MG63 (cell line): Measurements from ENCODE around the gene SLC41A2. TPM values are rescaled to one million over a fixed set of nuclear protein-coding genes. Genes with fewer than 3 reads are reported as not detected.
"Not testable (repeated sequence)": the region's sequence is repeated elsewhere in the genome, so short reads cannot be mapped to it uniquely, and the experiment has no call there.

ENCODE experiments used
- DNase-seq: peaks from one replicate; pipeline ENCODE4 v3.0.0-alpha.2; 2020
- H3K27me3 ChIP-seq: fragments of 250-450 bp; sonication (Bioruptor Pico); 2 replicates; pipeline ENCODE4 v1.5.1; 2020; ENCODE audit warnings: mild to moderate bottlenecking, moderate library complexity
- H3K36me3 ChIP-seq: fragments of 250-450 bp; sonication (Bioruptor Pico); 2 replicates; pipeline ENCODE4 v1.5.1; 2020; ENCODE audit warnings: mild to moderate bottlenecking, moderate library complexity
- H3K4me3 ChIP-seq: fragments of 250-450 bp; sonication (Bioruptor Pico); 2 replicates; pipeline ENCODE4 v1.5.1; 2020; ENCODE audit warnings: mild to moderate bottlenecking, moderate library complexity
- H3K9me3 ChIP-seq: fragments of 250-450 bp; sonication (Bioruptor Pico); 2 replicates; pipeline ENCODE4 v1.5.1; 2020; ENCODE audit warnings: mild to moderate bottlenecking, moderate library complexity
- total RNA-seq: library from RNA; depleted of rRNA; stranded (reverse); fragments of >200 nt; shearing (Covaris generic); gene quantifications from 2 replicates; pipeline ENCODE4 v1.2.3, GENCODE V29; 2014; ENCODE audit warnings: low replicate concordance

Gene SLC41A2
- total RNA-seq, 1 experiment from 2014 or later = 4.2 TPM

- not testable (repeated sequence) for H3K4me3 ChIP-seq, H3K36me3 ChIP-seq, H3K27me3 ChIP-seq, H3K9me3 ChIP-seq, DNase-seq
Measured at GRCh38 chr12:104943401-104943800, 14.7 kb downstream of the SLC41A2 start.

- DNase-seq = no peak
- Histone ChIP-seq H3K36me3 (no peaks in the 10 kb centered on the region), H3K27me3 (no peaks in the 10 kb centered on the region), H3K9me3 (no peaks in the 10 kb centered on the region), H3K4me3 (no peak overlapping the region)
Measured at GRCh38 chr12:104942075-104942474, 16.0 kb downstream of the SLC41A2 start.

GRCh38 chr12:104941454-104941853 lies 16.6 kb downstream of the SLC41A2 start:
- no peak overlapping the region for H3K4me3 ChIP-seq
- H3K36me3 ChIP-seq = no peaks in the 10 kb centered on the region
- H3K27me3 ChIP-seq = no peaks in the 10 kb centered on the region
- H3K9me3 ChIP-seq = no peaks in the 10 kb centered on the region
- DNase-seq = no peak

GRCh38 chr12:104939089-104939488 lies 19.0 kb downstream of the SLC41A2 start:
- Histone ChIP-seq H3K4me3 (no peak overlapping the region), H3K9me3 (no peaks in the 10 kb centered on the region), H3K27me3 (no peaks in the 10 kb centered on the region), H3K36me3 (no peaks in the 10 kb centered on the region)
- DNase-seq = no peak

- H3K36me3 ChIP-seq = no peaks in the 10 kb centered on the region
- H3K9me3 ChIP-seq = no peaks in the 10 kb centered on the region
- no peaks in the 10 kb centered on the region for H3K27me3 ChIP-seq
- H3K4me3 ChIP-seq = no peak overlapping the region
- no peak for DNase-seq
Measured at GRCh38 chr12:104938371-104938770, 19.7 kb downstream of the SLC41A2 start.

GRCh38 chr12:104935886-104936285 lies 22.2 kb downstream of the SLC41A2 start:
- no peaks in the 10 kb centered on the region for H3K9me3 ChIP-seq
- H3K27me3 ChIP-seq = no peaks in the 10 kb centered on the region
- no peak overlapping the region for H3K4me3 ChIP-seq
- H3K36me3 ChIP-seq = no peaks in the 10 kb centered on the region
- DNase-seq = no peak

GRCh38 chr12:104933778-104934177 lies 24.3 kb downstream of the SLC41A2 start:
- no peak for DNase-seq
- Histone ChIP-seq H3K36me3 (no peaks in the 10 kb centered on the region), H3K9me3 (no peaks in the 10 kb centered on the region), H3K27me3 (no peaks in the 10 kb centered on the region), H3K4me3 (no peak overlapping the region)

- Histone ChIP-seq H3K36me3 (no peaks in the 10 kb centered on the region), H3K4me3 (no peak overlapping the region), H3K27me3 (no peaks in the 10 kb centered on the region), H3K9me3 (no peaks in the 10 kb centered on the region)
- no peak for DNase-seq
Measured at GRCh38 chr12:104933128-104933527, 25.0 kb downstream of the SLC41A2 start.

- no peaks in the 10 kb centered on the region for H3K9me3 ChIP-seq
- no peak for DNase-seq
- no peak overlapping the region for H3K4me3 ChIP-seq
Measured at GRCh38 chr12:104930388-104931326, 27.4 kb downstream of the SLC41A2 start.

GRCh38 chr12:104929977-104930376 lies 28.1 kb downstream of the SLC41A2 start:
- Histone ChIP-seq H3K9me3 (no peaks in the 10 kb centered on the region), H3K36me3 (no peaks in the 10 kb centered on the region), H3K27me3 (no peaks in the 10 kb centered on the region), H3K4me3 (no peak overlapping the region)
- no peak for DNase-seq

More at GRCh38 chr12:104930388-104931326, 27.4 kb downstream of the SLC41A2 start:
- Histone ChIP-seq H3K27me3 (no peaks in the 10 kb centered on the region), H3K36me3 (no peaks in the 10 kb centered on the region)

- Histone ChIP-seq H3K36me3 (no peaks in the 10 kb centered on the region), H3K9me3 (no peaks in the 10 kb centered on the region), H3K4me3 (no peak overlapping the region), H3K27me3 (no peaks in the 10 kb centered on the region)
- DNase-seq = no peak
Measured at GRCh38 chr12:104929368-104929767, 28.7 kb downstream of the SLC41A2 start.

- DNase-seq = no peak
- no peaks in the 10 kb centered on the region for H3K27me3 ChIP-seq
- H3K4me3 ChIP-seq = no peak overlapping the region
Measured at GRCh38 chr12:104928036-104928745, 29.9 kb downstream of the SLC41A2 start.

GRCh38 chr12:104925501-104925900 lies 32.6 kb downstream of the SLC41A2 start:
- Histone ChIP-seq H3K9me3 (peaks cover 12% of the 10 kb centered on the region), H3K36me3 (no peaks in the 10 kb centered on the region), H3K4me3 (no peak overlapping the region), H3K27me3 (no peaks in the 10 kb centered on the region)
- DNase-seq = no peak

More at GRCh38 chr12:104928036-104928745, 29.9 kb downstream of the SLC41A2 start:
- no peaks in the 10 kb centered on the region for H3K36me3 ChIP-seq
- H3K9me3 ChIP-seq = no peaks in the 10 kb centered on the region

GRCh38 chr12:104921340-104921739 lies 36.8 kb downstream of the SLC41A2 start:
- no peak for DNase-seq
- Histone ChIP-seq H3K36me3 (no peaks in the 10 kb centered on the region), H3K27me3 (no peaks in the 10 kb centered on the region), H3K9me3 (peaks cover 12% of the 10 kb centered on the region), H3K4me3 (no peak overlapping the region)

GRCh38 chr12:104911942-104912341 lies 46.1 kb downstream of the SLC41A2 start:
- no peak overlapping the region for H3K4me3 ChIP-seq
- no peaks in the 10 kb centered on the region for H3K36me3 ChIP-seq
- H3K27me3 ChIP-seq = no peaks in the 10 kb centered on the region
- no peaks in the 10 kb centered on the region for H3K9me3 ChIP-seq
- no peak for DNase-seq

GRCh38 chr12:104910196-104910840 lies 47.8 kb downstream of the SLC41A2 start:
- no peak for DNase-seq
- Histone ChIP-seq H3K9me3 (no peaks in the 10 kb centered on the region), H3K27me3 (no peaks in the 10 kb centered on the region), H3K4me3 (no peak overlapping the region), H3K36me3 (no peaks in the 10 kb centered on the region)

- no peak overlapping the region for H3K4me3 ChIP-seq
- no peak for DNase-seq
- H3K9me3 ChIP-seq = no peaks in the 10 kb centered on the region
- H3K27me3 ChIP-seq = no peaks in the 10 kb centered on the region
- H3K36me3 ChIP-seq = no peaks in the 10 kb centered on the region
Measured at GRCh38 chr12:104909761-104910160, 48.3 kb downstream of the SLC41A2 start.
